Activated CD4-positive, alpha-beta T cell treated with anti-CD3 and anti-CD28 coated beads, Interleukin-2, amount 10 ng/mL, durations not matched to agents 24 days and 14 days (primary cell): ENCODE results near the gene CTSW. TPM values are rescaled to one million over a fixed set of nuclear protein-coding genes. Genes with fewer than 3 reads are reported as not detected.

Experiments used
- DNase-seq: peaks from one replicate; pipeline ENCODE4 v3.0.0; 2022
- H3K27ac Mint-ChIP-seq: one replicate; pipeline ENCODE4 v1.8.0; 2022; ENCODE audit warnings: mild to moderate bottlenecking, mixed read lengths
- H3K27me3 Mint-ChIP-seq: one replicate; pipeline ENCODE4 v1.8.0; 2022; ENCODE audit warnings: mixed read lengths
- H3K36me3 Mint-ChIP-seq: one replicate; pipeline ENCODE4 v1.8.0; 2022; ENCODE audit warnings: low read depth, mild to moderate bottlenecking, mixed read lengths
- H3K4me1 Mint-ChIP-seq: one replicate; pipeline ENCODE4 v1.8.0; 2021; ENCODE audit warnings: mixed read lengths
- H3K4me3 Mint-ChIP-seq: one replicate; pipeline ENCODE4 v1.8.0; 2022; ENCODE audit warnings: mild to moderate bottlenecking, moderate library complexity, mixed read lengths
- H3K9me3 Mint-ChIP-seq: one replicate; pipeline ENCODE4 v1.8.0; 2021; ENCODE audit warnings: mixed read lengths
- intact Hi-C: fragments of 100-400 bp; cut with micrococcal nuclease; formaldehyde crosslinking; loops from one replicate; pipeline ENCODE4 v1.15.1; 2023
- total RNA-seq: library from RNA; stranded (reverse); gene quantifications from 2 replicates; pipeline ENCODE4 v1.2.3, GENCODE V29; 2022

The CTSW gene
- total RNA-seq, 1 donor from 2014 or later = 7.5 TPM

- Mint-ChIP-seq H3K9me3 (no peaks in the 10 kb centered on the region), H3K36me3 (peaks cover 36% of the 10 kb centered on the region), H3K4me3 (peak within 1 kb of the TSS; percentile 96), H3K27me3 (no peaks in the 10 kb centered on the region), H3K27ac (peak within 1 kb of the TSS; percentile 90), H3K4me1 (peaks cover 23% of the 10 kb centered on the region)
- peak; percentile 99 for DNase-seq
- intact Hi-C loops = loop anchor here (1.0 kb wide), 7 partner anchors 9 to 256 kb away; partner anchors contain the start of genes CCDC85B, FOSL1, MUS81 and SART1
Measured at GRCh38 chr11:65919141-65919572, 39.5 kb downstream of the CTSW start, which contains the start of gene DRAP1. TSS of gene DRAP1 (plus strand) at chr11:65919426. CDS start at chr11:65919502, 76 bp downstream.

DNA sequence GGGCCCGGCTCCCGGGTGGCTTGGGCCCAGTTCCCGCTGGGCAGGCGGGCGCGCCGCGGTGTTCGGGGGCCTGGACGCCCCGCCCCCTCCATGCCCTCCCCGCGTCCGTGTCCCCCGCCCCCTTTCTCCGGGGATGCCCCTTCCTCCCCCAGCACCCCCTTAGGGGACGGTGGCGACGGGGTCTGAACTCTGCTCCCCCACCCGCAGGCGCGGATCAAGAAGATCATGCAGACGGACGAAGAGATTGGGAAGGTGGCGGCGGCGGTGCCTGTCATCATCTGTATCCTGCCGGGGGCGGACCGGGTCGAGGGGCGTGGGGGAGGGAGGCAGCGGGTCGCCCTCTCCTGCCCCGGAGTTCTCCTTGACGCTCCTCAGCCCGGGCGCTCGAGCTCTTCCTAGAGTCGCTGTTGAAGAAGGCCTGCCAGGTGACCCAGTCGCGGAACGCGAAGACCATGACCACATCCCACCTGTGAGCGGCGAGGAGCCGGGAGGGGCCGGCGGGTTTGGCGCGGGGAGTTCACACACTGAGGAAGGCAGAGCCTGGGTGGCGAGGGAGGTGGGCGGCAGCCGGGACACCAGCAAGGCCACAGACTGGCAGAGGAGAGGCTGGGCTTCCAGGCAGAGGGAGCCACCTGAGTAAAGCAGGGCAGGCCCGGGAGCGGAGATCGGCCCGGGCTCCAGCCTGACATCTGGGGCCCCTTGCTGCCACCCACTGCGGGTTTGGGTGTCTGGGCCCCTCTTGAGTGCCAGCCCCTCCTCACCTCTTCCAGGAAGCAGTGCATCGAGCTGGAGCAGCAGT lies 40.1 kb downstream of the CTSW start:
- no peaks in the 10 kb centered on the region for H3K9me3 Mint-ChIP-seq
- H3K4me3 Mint-ChIP-seq = peak overlapping the region; percentile 96
- intact Hi-C loops = loop anchor here (1.0 kb wide), 7 partner anchors 9 to 256 kb away; partner anchors contain the start of genes CCDC85B, FOSL1, MUS81 and SART1
- peak; percentile 89 for DNase-seq
- no peaks in the 10 kb centered on the region for H3K27me3 Mint-ChIP-seq
- H3K27ac Mint-ChIP-seq = peak overlapping the region; percentile 90
- peaks cover 36% of the 10 kb centered on the region for H3K36me3 Mint-ChIP-seq
- H3K4me1 Mint-ChIP-seq = peaks cover 25% of the 10 kb centered on the region

DNA sequence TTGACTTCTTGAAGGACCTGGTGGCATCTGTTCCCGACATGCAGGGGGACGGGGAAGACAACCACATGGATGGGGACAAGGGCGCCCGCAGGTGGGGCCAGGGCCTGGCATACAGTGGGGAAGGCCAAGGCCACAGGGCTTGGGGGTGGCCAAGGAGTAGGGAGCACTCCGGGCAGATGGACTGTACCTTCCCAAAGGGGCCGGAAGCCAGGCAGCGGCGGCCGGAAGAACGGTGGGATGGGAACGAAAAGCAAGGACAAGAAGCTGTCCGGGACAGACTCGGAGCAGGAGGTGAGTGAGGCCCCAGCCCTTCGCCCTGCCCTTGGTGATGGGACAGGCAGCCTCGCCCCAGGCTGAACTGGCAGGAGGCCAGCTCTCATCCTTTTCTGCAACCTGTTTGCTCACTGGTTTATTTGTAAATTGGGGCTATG lies 40.8 kb downstream of the CTSW start:
- no peak for DNase-seq
- Mint-ChIP-seq H3K36me3 (peaks cover 31% of the 10 kb centered on the region), H3K27ac (peak overlapping the region; percentile 90)

GRCh38 chr11:65921033-65921555 lies 41.5 kb downstream of the CTSW start:
- H3K4me3 Mint-ChIP-seq = peak overlapping the region; percentile 96
- peaks cover 23% of the 10 kb centered on the region for H3K4me1 Mint-ChIP-seq
- no peak for DNase-seq
- H3K27ac Mint-ChIP-seq = peak overlapping the region; percentile 45
- intact Hi-C loops = no loop called here
- H3K9me3 Mint-ChIP-seq = no peaks in the 10 kb centered on the region
- H3K36me3 Mint-ChIP-seq = peaks cover 30% of the 10 kb centered on the region
- no peaks in the 10 kb centered on the region for H3K27me3 Mint-ChIP-seq

More for the DNA sequence above, 40.8 kb downstream of the CTSW start:
- Mint-ChIP-seq H3K4me1 (peaks cover 21% of the 10 kb centered on the region), H3K9me3 (no peaks in the 10 kb centered on the region), H3K27me3 (no peaks in the 10 kb centered on the region), H3K4me3 (peak overlapping the region; percentile 96)
- intact Hi-C loops = no loop called here

- Mint-ChIP-seq H3K36me3 (peaks cover 27% of the 10 kb centered on the region), H3K9me3 (no peaks in the 10 kb centered on the region), H3K4me3 (no peak overlapping the region), H3K27ac (no peak overlapping the region), H3K27me3 (no peaks in the 10 kb centered on the region), H3K4me1 (peaks cover 19% of the 10 kb centered on the region)
- no peak for DNase-seq
- intact Hi-C loops = no loop called here
Measured at GRCh38 chr11:65921876-65922275, 42.2 kb downstream of the CTSW start.

DNA sequence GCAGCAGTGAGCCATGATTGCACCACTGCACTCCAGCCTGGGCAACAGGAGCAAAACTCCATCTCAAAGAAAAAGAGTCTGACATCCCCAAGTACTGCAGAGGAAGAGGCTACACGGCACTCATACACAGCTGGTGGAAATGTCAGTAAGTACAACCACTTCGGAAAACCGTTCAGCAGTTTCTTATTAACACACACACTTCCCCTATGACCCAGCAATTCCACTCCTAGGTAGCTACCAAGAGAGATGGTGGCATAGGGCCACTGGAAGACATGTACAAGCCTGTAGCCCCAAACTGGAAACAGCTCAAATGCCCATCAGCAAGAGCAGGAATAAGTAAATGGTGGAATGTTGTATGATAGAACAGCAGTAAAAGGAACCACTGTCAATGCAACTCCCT lies 42.9 kb downstream of the CTSW start:
- intact Hi-C loops = no loop called here
- DNase-seq = no peak
- Mint-ChIP-seq H3K4me1 (peaks cover 21% of the 10 kb centered on the region), H3K27me3 (no peaks in the 10 kb centered on the region), H3K36me3 (peaks cover 27% of the 10 kb centered on the region), H3K4me3 (no peak overlapping the region), H3K27ac (no peak overlapping the region), H3K9me3 (no peaks in the 10 kb centered on the region)

DNA sequence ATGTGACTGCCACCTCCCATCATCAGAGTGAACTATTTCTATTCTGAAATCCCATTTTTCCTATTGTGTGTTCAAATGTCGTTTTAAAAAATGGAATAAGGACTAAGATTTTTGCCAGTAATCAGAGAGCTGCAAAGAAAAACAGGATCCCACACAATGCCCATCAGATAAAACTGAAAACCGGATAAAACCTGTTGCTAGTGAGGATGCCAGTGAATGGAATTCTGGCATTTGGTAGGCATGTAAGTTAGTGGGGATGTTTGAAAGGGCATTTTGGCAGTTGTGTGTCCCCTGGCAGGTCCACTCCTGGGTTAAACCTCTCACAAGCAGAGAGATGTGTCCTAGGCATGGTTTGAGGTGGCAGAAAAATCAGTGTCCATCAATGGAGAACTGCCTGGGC lies 45.8 kb downstream of the CTSW start:
- no peaks in the 10 kb centered on the region for H3K9me3 Mint-ChIP-seq
- H3K27ac Mint-ChIP-seq = no peak overlapping the region
- H3K4me3 Mint-ChIP-seq = no peak overlapping the region
- H3K36me3 Mint-ChIP-seq = peaks cover 21% of the 10 kb centered on the region
- DNase-seq = no peak
- no peaks in the 10 kb centered on the region for H3K27me3 Mint-ChIP-seq
- H3K4me1 Mint-ChIP-seq = peaks cover 34% of the 10 kb centered on the region
- intact Hi-C loops = no loop called here

DNA sequence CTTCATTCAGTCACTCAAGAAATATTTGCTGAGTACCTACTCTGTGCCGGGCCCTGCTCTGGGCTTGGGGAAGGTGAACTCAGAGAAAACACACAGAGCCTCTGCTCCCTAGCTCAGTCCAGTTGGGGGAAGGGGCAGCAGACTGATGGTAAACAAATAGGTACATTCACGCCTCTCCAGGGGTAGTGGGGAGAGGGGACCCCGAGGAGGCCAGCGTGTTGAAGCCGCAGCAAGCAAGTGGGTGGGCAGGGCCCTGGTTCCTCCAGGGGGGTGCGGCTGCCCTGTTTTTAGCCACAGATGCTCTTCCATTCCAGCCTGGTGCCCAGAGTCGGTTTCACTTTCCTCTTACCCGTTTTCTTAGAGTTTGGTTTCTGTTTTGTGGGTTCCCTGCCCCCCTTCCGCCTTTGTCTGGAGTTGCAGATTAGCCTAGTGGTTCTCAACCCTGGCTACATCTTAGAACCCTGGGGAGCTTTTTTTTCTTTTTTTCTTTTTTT lies 48.3 kb downstream of the CTSW start:
- peak overlapping the region; percentile 81 for H3K4me3 Mint-ChIP-seq
- peaks cover 42% of the 10 kb centered on the region for H3K4me1 Mint-ChIP-seq
- peaks cover 5% of the 10 kb centered on the region for H3K36me3 Mint-ChIP-seq
- DNase-seq = peak; percentile 94
- intact Hi-C loops = loop anchor here (1.0 kb wide), 3 partner anchors 9 to 40 kb away; partner anchors contain the start of genes C11orf68, DRAP1, FIBP and SART1
- H3K9me3 Mint-ChIP-seq = no peaks in the 10 kb centered on the region
- no peaks in the 10 kb centered on the region for H3K27me3 Mint-ChIP-seq
- peak overlapping the region; percentile 97 for H3K27ac Mint-ChIP-seq

- H3K9me3 Mint-ChIP-seq = no peaks in the 10 kb centered on the region
- peak overlapping the region; percentile 81 for H3K4me3 Mint-ChIP-seq
- no peak for DNase-seq
- H3K4me1 Mint-ChIP-seq = peaks cover 42% of the 10 kb centered on the region
- intact Hi-C loops = loop anchor here (1.0 kb wide), 3 partner anchors 9 to 40 kb away; partner anchors contain the start of genes C11orf68, DRAP1, FIBP and SART1
- peak overlapping the region; percentile 97 for H3K27ac Mint-ChIP-seq
- no peaks in the 10 kb centered on the region for H3K27me3 Mint-ChIP-seq
- no peaks in the 10 kb centered on the region for H3K36me3 Mint-ChIP-seq
Measured at GRCh38 chr11:65928667-65929066, 49.0 kb downstream of the CTSW start.

GRCh38 chr11:65931773-65932557 lies 52.3 kb downstream of the CTSW start:
- Mint-ChIP-seq H3K4me3 (no peak overlapping the region), H3K27me3 (no peaks in the 10 kb centered on the region), H3K4me1 (peaks cover 36% of the 10 kb centered on the region), H3K36me3 (no peaks in the 10 kb centered on the region), H3K27ac (peak overlapping the region; percentile 75), H3K9me3 (no peaks in the 10 kb centered on the region)
- DNase-seq = no peak
- intact Hi-C loops = no loop called here

- H3K27me3 Mint-ChIP-seq = no peaks in the 10 kb centered on the region
- no peak overlapping the region for H3K27ac Mint-ChIP-seq
- intact Hi-C loops = no loop called here
- H3K36me3 Mint-ChIP-seq = no peaks in the 10 kb centered on the region
- H3K4me1 Mint-ChIP-seq = peaks cover 31% of the 10 kb centered on the region
- no peak for DNase-seq
- H3K4me3 Mint-ChIP-seq = no peak overlapping the region
- H3K9me3 Mint-ChIP-seq = no peaks in the 10 kb centered on the region
Measured at GRCh38 chr11:65932558-65932919, 52.9 kb downstream of the CTSW start.
